HepG2 (cell line): ENCODE results near the gene OTUB2. TPM values are rescaled to one million over a fixed set of nuclear protein-coding genes. Genes with fewer than 3 reads are reported as not detected.

Source experiments
- ASH2L ChIP-seq: fragments of 300-600, 200-600 bp; sonication (generic); IDR thresholded peaks from 2 replicates; pipeline ENCODE4 v1.7.0; 2017; ENCODE audit warnings: low read depth, mild to moderate bottlenecking, moderate library complexity, mixed read lengths, low read length; ENCODE audit not compliant: insufficient read length
- EP300 ChIP-seq, 3 experiments: sonication (generic) in 1 of 3; formaldehyde crosslinking in 1 of 3; IDR thresholded peaks; 2 replicates each; pipeline versions ENCODE4 v1.5.1 to v1.6.1; 2011 to 2020; ENCODE audit warnings: low read depth in 2 of 3, low read length in 2 of 3, borderline replicate concordance in 1 of 3, improper control_type of control experiment in 1 of 3, mild to moderate bottlenecking in 1 of 3, missing genetic modification reagents in 1 of 3, moderate library complexity in 1 of 3
- ETV5 ChIP-seq: IDR thresholded peaks from 2 replicates; pipeline ENCODE4 v1.6.1; 2018; ENCODE audit warnings: missing biosample characterization, missing genetic modification reagents, inconsistent platforms, borderline replicate concordance
- FIP1L1 ChIP-seq: fragments of 200-400 bp; formaldehyde crosslinking; IDR thresholded peaks from 2 replicates; pipeline ENCODE4 v1.6.1; 2018; ENCODE audit warnings: low read depth, mild to moderate bottlenecking, low read length, moderate library complexity, borderline replicate concordance; ENCODE audit not compliant: insufficient read depth
- HNRNPUL1 ChIP-seq: fragments of 200-400 bp; formaldehyde crosslinking; IDR thresholded peaks from 2 replicates; pipeline ENCODE4 v1.6.1; 2017; ENCODE audit warnings: low read depth, mild to moderate bottlenecking, low read length, moderate library complexity
- NONO ChIP-seq, 2 experiments: fragments of 450-650 bp in 1 of 2; sonication (generic) in 1 of 2; formaldehyde crosslinking in 1 of 2; IDR thresholded peaks in 1 of 2; conservative IDR thresholded peaks in 1 of 2; 2 replicates each; pipeline versions ENCODE4 v1.6.1 to v1.8.0; 2017 to 2022; ENCODE audit warnings: mild to moderate bottlenecking in 1 of 2, missing genetic modification reagents in 1 of 2, moderate library complexity in 1 of 2
- RFX1 ChIP-seq: fragments of 450-650 bp; IDR thresholded peaks from 2 replicates; pipeline ENCODE4 v1.6.1; 2017
- SIN3A ChIP-seq: IDR thresholded peaks from 2 replicates; pipeline ENCODE4 v1.6.1; 2011; ENCODE audit warnings: low read depth, mild to moderate bottlenecking, control low read depth, low read length, borderline replicate concordance
- TOE1 ChIP-seq: sonication (generic); formaldehyde crosslinking; IDR thresholded peaks from 2 replicates; pipeline ENCODE4 v1.4.0; 2020; ENCODE audit warnings: mild to moderate bottlenecking, missing genetic modification reagents
- ZEB1 ChIP-seq: IDR thresholded peaks from 2 replicates; pipeline ENCODE4 v1.6.1; 2012; ENCODE audit warnings: mild to moderate bottlenecking, low read depth, inconsistent platforms; ENCODE audit not compliant: insufficient replicate concordance
- ZNF3 ChIP-seq: IDR thresholded peaks from 2 replicates; pipeline ENCODE4 v1.7.0; 2017; ENCODE audit warnings: inconsistent platforms
- ZNF317 ChIP-seq: sonication (generic); formaldehyde crosslinking; IDR thresholded peaks from 2 replicates; pipeline ENCODE4 v1.5.0; 2020; ENCODE audit warnings: mild to moderate bottlenecking, missing genetic modification reagents
- ZNF354B ChIP-seq: sonication (generic); formaldehyde crosslinking; IDR thresholded peaks from 2 replicates; pipeline ENCODE4 v1.8.0; 2022; ENCODE audit warnings: mild to moderate bottlenecking, missing genetic modification reagents
- ZNF549 ChIP-seq: sonication (generic); formaldehyde crosslinking; IDR thresholded peaks from 2 replicates; pipeline ENCODE4 v1.5.0; 2020; ENCODE audit warnings: missing genetic modification reagents
- ZNF552 ChIP-seq: sonication (generic); formaldehyde crosslinking; IDR thresholded peaks from 2 replicates; pipeline ENCODE4 v1.9.0; 2022; ENCODE audit warnings: missing genetic modification reagents, mild to moderate bottlenecking, borderline replicate concordance
- ZNF660 ChIP-seq: sonication (generic); formaldehyde crosslinking; IDR thresholded peaks from 2 replicates; pipeline ENCODE4 v1.5.1; 2020; ENCODE audit warnings: mild to moderate bottlenecking, low read depth, missing genetic modification reagents, borderline replicate concordance
- polyA plus RNA-seq, 8 experiments: library from polyadenylated mRNA; depleted of rRNA in 3 of 8; stranded (reverse) in 7 of 8; unstranded in 1 of 8; fragments of >200 nt; fragmentation: Illumina TruSeq in 4 of 8; extraction: Trizol in 4 of 8; gene quantifications; 2 replicates each; pipeline versions ENCODE4 v1.2.1 to v1.2.3, GENCODE V29; 2011 to 2016; ENCODE audit warnings: low read depth in 4 of 8, missing spikeins in 1 of 8, mixed read lengths in 1 of 8; ENCODE audit not compliant: insufficient read depth in 1 of 8
- total RNA-seq, 5 experiments: library from RNA; depleted of rRNA; stranded (reverse); fragments of >200 nt; fragmentation: Illumina TruSeq; extraction: Trizol; gene quantifications; 2 replicates each; pipeline ENCODE4 v1.2.3, GENCODE V29; 2016; ENCODE audit warnings: low read depth in 1 of 5
- TF ChIP-seq, protein P1 (sequence below): IDR thresholded peaks from 2 replicates; pipeline ENCODE4 v1.6.1; 2012; ENCODE audit warnings: low read length, improper control_type of control experiment
- TF ChIP-seq, protein P2 (sequence below): sonication (generic); formaldehyde crosslinking; IDR thresholded peaks from 2 replicates; pipeline ENCODE4 v1.5.1; 2020; ENCODE audit warnings: missing genetic modification reagents, mild to moderate bottlenecking, borderline replicate concordance
- TF ChIP-seq, protein P3 (sequence below): sonication (generic); formaldehyde crosslinking; IDR thresholded peaks from 2 replicates; pipeline ENCODE4 v1.5.0; 2020; ENCODE audit warnings: mild to moderate bottlenecking, missing genetic modification reagents

The OTUB2 gene
- total and polyA plus RNA-seq, 2 of the 13 experiments (the other 11 are each of a cell fraction or from before 2014, with no cell fraction given), result 2.2 to 2.4 TPM

DNA sequence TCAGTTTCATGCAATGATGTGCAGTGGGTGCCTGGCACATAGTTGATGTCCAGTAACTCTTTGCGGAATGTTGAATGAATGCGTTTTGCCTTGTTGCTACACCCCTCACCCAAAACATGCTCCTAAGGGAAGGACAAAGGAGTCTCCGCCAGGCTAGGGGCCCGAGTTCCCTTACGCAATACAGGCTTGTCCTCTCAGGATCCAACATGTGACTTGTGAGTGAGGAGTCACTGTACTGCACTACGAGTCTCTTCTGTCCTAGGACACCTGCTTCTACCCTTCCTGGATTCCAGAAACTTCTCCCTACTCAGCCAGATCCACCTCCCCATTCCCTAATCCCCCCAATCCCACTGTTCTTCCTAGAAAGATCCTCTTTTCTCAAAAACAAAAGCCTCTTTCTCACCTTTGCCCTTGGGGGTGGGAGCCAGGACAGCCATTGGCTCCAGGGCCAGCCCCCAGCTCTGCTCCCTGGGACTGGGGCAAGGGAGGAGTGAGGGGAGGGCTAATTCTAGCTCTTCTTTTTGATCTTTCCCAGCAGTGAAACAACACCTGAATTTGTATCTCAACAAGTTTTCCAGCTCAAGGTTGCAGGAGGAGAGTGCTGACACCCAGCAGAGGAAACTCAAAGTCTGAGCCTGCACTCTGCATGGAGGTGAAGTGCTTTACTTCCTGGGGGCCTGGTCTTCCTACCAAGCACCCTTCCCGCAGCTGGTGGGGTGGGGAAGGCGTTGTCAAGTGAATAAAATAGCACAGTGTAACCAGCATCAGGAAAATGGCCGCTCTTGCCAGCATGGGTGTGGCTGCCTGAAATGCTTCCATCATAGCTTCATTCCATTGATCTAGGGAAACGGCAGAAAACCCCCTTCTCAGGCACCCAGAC, 3.4 kb upstream of the OTUB2 start (continued):
- TF ChIP-seq, protein P1, sequence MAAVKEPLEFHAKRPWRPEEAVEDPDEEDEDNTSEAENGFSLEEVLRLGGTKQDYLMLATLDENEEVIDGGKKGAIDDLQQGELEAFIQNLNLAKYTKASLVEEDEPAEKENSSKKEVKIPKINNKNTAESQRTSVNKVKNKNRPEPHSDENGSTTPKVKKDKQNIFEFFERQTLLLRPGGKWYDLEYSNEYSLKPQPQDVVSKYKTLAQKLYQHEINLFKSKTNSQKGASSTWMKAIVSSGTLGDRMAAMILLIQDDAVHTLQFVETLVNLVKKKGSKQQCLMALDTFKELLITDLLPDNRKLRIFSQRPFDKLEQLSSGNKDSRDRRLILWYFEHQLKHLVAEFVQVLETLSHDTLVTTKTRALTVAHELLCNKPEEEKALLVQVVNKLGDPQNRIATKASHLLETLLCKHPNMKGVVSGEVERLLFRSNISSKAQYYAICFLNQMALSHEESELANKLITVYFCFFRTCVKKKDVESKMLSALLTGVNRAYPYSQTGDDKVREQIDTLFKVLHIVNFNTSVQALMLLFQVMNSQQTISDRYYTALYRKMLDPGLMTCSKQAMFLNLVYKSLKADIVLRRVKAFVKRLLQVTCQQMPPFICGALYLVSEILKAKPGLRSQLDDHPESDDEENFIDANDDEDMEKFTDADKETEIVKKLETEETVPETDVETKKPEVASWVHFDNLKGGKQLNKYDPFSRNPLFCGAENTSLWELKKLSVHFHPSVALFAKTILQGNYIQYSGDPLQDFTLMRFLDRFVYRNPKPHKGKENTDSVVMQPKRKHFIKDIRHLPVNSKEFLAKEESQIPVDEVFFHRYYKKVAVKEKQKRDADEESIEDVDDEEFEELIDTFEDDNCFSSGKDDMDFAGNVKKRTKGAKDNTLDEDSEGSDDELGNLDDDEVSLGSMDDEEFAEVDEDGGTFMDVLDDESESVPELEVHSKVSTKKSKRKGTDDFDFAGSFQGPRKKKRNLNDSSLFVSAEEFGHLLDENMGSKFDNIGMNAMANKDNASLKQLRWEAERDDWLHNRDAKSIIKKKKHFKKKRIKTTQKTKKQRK, result no peak
- no peak for TF ChIP-seq TOE1 (CRISPR knock-in tag)
- TF ChIP-seq ZNF552, result no peak
- no peak for TF ChIP-seq ETV5 (CRISPR knock-in tag)
- TF ChIP-seq ASH2L, result no peak
- TF ChIP-seq, protein P2, sequence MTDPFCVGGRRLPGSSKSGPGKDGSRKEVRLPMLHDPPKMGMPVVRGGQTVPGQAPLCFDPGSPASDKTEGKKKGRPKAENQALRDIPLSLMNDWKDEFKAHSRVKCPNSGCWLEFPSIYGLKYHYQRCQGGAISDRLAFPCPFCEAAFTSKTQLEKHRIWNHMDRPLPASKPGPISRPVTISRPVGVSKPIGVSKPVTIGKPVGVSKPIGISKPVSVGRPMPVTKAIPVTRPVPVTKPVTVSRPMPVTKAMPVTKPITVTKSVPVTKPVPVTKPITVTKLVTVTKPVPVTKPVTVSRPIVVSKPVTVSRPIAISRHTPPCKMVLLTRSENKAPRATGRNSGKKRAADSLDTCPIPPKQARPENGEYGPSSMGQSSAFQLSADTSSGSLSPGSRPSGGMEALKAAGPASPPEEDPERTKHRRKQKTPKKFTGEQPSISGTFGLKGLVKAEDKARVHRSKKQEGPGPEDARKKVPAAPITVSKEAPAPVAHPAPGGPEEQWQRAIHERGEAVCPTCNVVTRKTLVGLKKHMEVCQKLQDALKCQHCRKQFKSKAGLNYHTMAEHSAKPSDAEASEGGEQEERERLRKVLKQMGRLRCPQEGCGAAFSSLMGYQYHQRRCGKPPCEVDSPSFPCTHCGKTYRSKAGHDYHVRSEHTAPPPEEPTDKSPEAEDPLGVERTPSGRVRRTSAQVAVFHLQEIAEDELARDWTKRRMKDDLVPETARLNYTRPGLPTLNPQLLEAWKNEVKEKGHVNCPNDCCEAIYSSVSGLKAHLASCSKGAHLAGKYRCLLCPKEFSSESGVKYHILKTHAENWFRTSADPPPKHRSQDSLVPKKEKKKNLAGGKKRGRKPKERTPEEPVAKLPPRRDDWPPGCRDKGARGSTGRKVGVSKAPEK (CRISPR knock-in tag), result no peak
- TF ChIP-seq RFX1, result no peak
- no peak; a peak in 1 of 4 replicates for TF ChIP-seq EP300 (IDR thresholded peaks at IDR 0.05; ENCODE audit: low read depth in 2 of 2, low read length in 2 of 2)
- no peak for TF ChIP-seq EP300 (CRISPR knock-in tag; IDR thresholded peaks at IDR 0.05; ENCODE audit: borderline replicate concordance)
- TF ChIP-seq, protein P3, sequence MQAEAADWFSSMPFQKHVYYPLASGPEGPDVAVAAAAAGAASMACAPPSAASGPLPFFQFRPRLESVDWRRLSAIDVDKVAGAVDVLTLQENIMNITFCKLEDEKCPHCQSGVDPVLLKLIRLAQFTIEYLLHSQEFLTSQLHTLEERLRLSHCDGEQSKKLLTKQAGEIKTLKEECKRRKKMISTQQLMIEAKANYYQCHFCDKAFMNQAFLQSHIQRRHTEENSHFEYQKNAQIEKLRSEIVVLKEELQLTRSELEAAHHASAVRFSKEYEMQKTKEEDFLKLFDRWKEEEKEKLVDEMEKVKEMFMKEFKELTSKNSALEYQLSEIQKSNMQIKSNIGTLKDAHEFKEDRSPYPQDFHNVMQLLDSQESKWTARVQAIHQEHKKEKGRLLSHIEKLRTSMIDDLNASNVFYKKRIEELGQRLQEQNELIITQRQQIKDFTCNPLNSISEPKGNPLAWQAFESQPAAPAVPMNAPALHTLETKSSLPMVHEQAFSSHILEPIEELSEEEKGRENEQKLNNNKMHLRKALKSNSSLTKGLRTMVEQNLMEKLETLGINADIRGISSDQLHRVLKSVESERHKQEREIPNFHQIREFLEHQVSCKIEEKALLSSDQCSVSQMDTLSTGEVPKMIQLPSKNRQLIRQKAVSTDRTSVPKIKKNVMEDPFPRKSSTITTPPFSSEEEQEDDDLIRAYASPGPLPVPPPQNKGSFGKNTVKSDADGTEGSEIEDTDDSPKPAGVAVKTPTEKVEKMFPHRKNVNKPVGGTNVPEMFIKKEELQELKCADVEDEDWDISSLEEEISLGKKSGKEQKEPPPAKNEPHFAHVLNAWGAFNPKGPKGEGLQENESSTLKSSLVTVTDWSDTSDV (CRISPR knock-in tag), result no peak
- no peak for TF ChIP-seq ZNF317 (CRISPR knock-in tag)
- no peak for TF ChIP-seq FIP1L1
- no peak for TF ChIP-seq NONO (IDR thresholded peaks at IDR 0.05)
- TF ChIP-seq NONO (CRISPR knock-in tag; conservative IDR thresholded peaks at IDR 0.05), result no peak
- TF ChIP-seq ZNF3 (CRISPR knock-in tag), result no peak
- no peak for TF ChIP-seq ZEB1
- TF ChIP-seq ZNF354B (CRISPR knock-in tag), result no peak
- TF ChIP-seq SIN3A, result no peak
- TF ChIP-seq ZNF660 (CRISPR knock-in tag), result no peak
- TF ChIP-seq ZNF549 (CRISPR knock-in tag), result no peak
- TF ChIP-seq HNRNPUL1, result no peak
